Measurements from ENCODE around the gene DISC1. TPM values are rescaled to one million over a fixed set of nuclear protein-coding genes. Genes with fewer than 3 reads are reported as not detected.

Gene DISC1
- total and polyA plus RNA-seq, 2 of the 13 experiments (the other 11 are each of a cell fraction or from before 2014, with no cell fraction given): 4.2 to 4.6 TPM

DNA sequence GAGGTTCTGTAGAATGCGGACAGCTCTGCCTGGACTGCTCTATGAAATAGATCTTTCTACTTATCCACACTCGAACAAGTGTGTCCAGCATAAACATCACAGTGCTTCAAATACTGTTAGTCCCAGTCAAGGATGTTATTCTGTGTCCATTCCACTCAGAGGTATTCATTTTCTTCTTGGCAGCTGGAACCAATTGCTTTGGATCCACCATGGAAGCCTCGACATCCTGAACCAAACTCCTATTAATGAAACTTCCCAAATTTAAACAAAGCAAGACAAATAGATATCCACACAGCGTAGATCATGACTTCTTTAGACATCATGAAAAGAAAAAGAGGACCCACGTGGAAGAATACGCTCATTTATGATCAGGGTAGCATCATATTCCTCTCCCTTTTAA lies 95.8 kb downstream of the DISC1 start (continued):
- TF ChIP-seq, protein P1, sequence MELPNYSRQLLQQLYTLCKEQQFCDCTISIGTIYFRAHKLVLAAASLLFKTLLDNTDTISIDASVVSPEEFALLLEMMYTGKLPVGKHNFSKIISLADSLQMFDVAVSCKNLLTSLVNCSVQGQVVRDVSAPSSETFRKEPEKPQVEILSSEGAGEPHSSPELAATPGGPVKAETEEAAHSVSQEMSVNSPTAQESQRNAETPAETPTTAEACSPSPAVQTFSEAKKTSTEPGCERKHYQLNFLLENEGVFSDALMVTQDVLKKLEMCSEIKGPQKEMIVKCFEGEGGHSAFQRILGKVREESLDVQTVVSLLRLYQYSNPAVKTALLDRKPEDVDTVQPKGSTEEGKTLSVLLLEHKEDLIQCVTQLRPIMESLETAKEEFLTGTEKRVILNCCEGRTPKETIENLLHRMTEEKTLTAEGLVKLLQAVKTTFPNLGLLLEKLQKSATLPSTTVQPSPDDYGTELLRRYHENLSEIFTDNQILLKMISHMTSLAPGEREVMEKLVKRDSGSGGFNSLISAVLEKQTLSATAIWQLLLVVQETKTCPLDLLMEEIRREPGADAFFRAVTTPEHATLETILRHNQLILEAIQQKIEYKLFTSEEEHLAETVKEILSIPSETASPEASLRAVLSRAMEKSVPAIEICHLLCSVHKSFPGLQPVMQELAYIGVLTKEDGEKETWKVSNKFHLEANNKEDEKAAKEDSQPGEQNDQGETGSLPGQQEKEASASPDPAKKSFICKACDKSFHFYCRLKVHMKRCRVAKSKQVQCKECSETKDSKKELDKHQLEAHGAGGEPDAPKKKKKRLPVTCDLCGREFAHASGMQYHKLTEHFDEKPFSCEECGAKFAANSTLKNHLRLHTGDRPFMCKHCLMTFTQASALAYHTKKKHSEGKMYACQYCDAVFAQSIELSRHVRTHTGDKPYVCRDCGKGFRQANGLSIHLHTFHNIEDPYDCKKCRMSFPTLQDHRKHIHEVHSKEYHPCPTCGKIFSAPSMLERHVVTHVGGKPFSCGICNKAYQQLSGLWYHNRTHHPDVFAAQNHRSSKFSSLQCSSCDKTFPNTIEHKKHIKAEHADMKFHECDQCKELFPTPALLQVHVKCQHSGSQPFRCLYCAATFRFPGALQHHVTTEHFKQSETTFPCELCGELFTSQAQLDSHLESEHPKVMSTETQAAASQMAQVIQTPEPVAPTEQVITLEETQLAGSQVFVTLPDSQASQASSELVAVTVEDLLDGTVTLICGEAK (IDR thresholded peaks at IDR 0.05): no peak
- TF ChIP-seq, protein P1 (CRISPR knock-in tag; IDR thresholded peaks at IDR 0.05): no peak
- TF ChIP-seq KAT2B (IDR thresholded peaks at IDR 0.05; ENCODE audit: borderline replicate concordance, low read depth, low read length) (no peak), MTF1 (CRISPR knock-in tag; IDR thresholded peaks at IDR 0.05) (no peak), ARNT (IDR thresholded peaks at IDR 0.05) (no peak), PTBP1 (IDR thresholded peaks at IDR 0.05; ENCODE audit: low read depth, low read length, poor library complexity, severe bottlenecking) (no peak), CENPX (CRISPR knock-in tag; IDR thresholded peaks at IDR 0.05) (no peak)
